Anterior cingulate cortex (tissue), 58 donors: Measurements from ENCODE around the gene ADAMTS19.

ENCODE experiments used
- DNase-seq, 58 donors: peaks; one replicate each; lab custom pipeline; 2025; lab: John Stamatoyannopoulos, UW

Gene ADAMTS19

DNA sequence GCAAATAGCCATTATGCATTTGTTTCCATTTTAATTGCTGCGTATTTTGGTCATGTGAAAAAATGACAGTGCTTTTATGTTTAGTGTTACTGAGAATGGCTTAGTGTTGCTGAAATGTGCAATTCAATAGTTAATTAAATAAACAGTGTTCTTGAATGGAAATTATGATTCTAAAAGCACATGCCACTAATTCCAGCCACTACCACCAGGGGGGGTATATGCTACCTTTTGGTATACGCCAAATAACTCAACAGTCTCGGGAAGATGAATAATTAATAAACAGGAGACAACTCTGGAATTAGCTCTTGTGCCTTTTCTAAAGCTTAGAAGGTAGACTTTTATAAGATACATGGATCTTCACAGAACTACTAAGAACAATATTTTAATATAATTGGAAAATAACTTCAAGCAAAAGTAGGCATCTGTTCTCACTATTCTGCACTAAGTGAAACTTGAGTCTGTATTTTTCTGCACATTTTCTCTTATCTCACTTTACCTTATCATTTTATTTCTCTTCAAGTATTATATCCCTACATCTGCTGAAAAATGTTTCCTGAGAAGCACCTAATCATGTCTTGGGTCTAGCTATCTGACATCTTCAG lies 204.3 kb downstream of the ADAMTS19 start:
- peak in 3 of 58 donors; percentile 1 to 4 (median 3) for DNase-seq

DNA sequence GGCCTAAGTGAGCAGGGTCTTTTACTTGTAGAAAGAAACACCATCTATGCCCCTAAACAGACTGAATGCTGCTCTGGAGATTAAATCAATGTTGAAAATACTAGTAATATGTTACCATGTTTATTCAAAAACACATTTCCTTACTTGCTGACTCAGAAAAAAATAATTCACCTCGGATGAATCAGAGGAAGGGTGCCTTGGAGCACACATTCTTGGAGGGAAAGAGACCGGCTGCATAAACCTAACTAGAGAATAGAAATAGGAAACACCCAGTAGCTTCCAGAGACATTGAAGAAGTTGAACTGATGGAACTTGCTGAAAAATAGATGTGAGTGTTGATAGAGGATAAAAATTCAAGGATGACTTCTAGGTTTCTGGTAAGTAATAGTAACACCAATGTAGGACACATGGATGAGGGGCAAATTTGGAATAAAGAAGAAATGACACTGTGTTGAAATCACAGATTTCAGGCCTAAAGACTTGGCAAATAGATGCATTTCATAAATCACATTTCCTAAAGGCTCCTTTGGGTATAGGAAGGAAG lies 210.9 kb downstream of the ADAMTS19 start:
- DNase-seq: no peak

DNA sequence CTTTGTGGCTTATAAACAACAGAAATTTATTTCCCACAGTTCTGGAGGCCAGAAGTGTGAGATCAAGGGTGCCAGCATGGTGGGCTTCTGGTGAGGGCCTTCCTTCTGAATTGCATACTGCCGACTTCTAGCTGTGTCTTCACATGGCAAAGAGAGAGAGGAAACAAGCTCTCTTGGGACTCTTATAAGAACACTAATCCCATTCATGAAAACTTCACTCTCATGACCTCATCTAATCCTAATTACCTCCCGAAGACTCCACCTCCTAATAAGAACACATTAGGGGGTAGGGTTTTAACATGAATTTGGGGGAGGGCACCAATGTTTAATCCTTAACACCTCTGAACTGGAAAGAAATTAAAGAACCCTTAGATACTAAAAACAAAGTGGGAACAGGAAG lies 211.9 kb downstream of the ADAMTS19 start:
- no peak for DNase-seq

DNA sequence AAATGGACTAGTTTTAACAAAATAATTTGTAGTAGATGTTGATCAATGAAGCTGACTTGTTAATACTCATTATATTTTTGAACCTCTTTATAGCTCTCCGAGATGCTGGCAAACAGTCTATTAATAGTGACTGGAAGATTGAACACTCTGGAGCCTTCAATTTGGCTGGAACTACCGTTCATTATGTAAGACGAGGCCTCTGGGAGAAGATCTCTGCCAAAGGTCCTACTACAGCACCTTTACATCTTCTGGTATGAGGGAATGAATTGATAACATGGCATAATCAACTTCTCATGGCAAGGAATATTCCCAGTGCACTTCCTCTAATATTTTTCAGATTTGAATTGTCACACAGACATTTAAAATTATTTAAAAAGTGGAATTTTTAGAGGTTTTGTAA lies 219.6 kb downstream of the ADAMTS19 start:
- DNase-seq: no peak

DNA sequence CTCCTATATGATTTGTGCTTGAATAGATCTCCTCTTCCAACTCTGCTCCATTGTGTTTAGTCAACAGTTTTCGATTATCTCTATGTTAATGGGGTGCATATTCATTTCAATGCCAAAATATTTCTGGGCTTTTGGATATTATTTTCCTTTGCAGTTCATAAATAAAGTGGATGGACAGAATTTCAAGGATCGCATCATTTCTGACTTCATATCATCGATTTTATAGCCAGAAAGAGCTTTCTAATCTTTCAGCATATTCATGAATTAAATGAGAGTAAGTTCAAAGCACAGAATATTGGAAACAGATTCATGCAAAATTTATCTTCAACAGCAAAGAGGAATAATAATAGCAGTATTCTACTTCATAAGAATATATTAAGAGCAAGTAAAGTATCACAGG lies 227.8 kb downstream of the ADAMTS19 start:
- DNase-seq: no peak

DNA sequence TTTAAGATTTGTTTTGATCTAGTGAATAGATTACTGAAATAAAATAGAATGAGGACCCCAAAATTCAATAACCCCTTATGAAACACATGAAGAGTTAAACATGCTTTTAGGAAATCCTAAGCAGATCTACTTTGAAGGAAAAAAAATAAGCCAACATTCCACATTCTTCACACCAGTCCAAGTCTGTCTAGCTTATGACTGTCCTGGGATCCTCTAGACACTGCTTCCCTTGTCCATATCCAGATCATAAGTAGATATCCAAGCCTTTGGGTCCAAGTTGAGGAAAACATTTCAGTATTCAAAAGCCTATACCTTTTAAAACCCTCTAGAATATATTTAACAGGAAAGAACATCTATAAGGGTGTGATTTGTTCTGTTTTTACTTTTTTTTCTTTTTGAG lies 228.9 kb downstream of the ADAMTS19 start:
- DNase-seq: no peak

DNA sequence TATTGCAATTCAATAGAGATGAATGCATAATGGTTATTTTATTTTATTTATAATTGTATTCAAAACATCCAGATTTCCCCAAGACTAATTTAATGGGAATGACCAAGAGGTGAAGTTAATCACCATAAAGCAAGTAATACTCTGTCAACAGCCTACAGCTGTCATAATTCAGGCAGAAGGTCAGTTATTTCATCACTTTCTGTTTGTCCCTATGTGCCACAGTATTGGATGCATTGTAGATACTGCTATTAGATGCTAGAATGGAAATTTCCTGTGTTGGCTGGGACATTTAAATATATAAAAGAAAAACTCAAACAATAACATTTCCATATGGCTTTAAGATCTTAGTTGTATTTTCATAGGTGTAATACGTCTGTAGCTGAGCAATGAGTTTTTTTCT lies 231.1 kb downstream of the ADAMTS19 start:
- no peak for DNase-seq

DNA sequence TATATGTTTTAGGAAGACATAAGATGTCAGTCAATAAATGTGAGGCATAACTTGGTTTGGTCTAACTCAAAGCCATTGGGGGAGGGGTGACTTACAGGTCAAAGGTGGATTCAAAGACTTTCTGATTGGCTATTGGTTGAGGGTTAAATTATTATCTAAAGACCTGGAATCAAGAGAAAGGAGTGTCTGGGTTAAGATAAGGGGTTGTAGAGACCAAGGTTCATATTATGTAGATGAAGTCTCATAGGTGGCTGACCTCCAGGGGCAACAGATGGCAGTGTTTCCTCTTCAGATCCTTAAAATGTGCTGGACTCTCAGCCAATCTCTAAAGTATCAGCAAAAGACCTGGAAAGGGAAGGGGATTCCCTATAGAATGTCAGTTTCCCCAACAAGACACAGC lies 236.5 kb downstream of the ADAMTS19 start:
- no peak for DNase-seq

DNA sequence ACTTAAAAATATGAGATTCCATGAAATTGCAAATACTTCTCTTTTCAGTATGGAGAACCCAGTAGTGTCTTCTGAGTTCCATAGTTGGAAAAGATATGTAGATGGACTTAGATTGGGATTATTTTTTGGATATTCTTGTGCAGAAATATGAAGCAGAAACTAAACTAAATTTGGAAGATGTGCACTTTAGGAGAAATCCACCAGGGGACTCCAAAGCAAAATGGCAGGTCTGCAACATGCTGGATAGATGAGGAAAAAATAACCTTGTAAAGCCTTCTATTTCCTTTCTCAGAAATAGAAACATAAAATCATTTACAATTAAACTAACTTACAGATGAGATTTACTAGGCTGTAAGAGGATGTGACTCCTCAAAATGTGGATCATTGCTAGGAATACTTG lies 238.6 kb downstream of the ADAMTS19 start:
- DNase-seq: no peak

DNA sequence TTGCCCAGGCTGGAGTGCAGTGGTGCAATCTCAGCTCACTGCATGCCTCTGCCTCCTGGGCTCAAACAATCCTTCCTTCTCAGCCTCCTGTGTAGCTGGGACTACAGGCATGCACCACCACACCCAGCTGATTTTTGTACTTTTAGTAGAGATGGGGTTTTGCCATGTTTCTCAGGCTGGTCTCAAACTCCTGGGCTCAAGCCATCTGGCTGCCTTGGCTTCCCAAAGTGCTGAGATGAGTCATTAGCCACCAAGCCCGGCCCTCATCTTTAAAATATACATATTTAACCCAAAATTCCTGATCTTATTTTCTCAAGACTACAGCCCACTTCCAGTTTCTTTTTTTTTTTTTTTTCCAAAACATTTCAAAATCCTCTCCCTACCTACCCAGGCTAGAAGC lies 256.1 kb downstream of the ADAMTS19 start:
- peak in 8 of 58 donors; percentile 1 to 8 (median 2) for DNase-seq

DNA sequence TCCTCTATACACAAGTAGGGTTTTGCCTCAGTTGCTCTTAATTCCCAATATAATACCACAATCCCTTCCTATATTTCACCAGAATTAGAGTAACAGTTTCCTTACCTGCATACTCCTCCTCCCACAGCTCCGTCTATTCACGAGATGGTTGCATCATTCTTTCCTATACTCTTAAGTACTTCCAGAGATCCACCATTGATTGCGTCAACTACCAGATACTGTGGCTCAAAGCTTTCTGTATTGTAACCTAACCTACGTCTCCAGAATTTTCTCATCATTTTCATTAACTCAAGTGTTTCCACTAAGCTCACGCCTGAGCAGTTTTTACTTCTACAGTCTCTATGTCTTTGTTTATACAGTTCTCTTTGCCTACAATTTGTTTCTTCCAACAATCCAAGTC lies 256.6 kb downstream of the ADAMTS19 start:
- no peak for DNase-seq

DNA sequence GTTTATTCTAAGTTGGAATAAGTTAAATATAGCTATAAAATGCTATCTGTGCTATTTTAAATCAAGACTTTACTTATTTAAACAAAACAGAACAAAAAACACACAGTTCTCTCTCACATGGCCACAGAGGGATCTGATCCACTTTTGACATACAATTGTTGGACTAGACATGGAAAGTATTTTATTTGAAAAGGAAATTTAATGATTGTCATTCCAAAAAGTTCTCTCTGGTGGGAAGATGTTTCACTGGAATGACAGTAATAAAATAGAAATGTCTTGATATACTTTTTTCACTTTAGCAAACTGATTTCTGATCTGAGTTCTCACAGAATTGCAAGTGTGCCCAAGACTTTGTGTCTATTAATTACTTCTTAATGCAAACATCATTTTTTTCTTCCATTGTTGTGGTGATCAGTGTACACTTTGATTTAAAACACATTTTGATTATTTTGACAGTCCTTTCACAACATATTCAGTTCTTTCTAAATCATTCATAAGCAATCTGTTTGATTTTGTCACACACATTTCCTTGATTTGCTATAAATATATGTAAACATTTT lies 257.7 kb downstream of the ADAMTS19 start:
- no peak for DNase-seq

DNA sequence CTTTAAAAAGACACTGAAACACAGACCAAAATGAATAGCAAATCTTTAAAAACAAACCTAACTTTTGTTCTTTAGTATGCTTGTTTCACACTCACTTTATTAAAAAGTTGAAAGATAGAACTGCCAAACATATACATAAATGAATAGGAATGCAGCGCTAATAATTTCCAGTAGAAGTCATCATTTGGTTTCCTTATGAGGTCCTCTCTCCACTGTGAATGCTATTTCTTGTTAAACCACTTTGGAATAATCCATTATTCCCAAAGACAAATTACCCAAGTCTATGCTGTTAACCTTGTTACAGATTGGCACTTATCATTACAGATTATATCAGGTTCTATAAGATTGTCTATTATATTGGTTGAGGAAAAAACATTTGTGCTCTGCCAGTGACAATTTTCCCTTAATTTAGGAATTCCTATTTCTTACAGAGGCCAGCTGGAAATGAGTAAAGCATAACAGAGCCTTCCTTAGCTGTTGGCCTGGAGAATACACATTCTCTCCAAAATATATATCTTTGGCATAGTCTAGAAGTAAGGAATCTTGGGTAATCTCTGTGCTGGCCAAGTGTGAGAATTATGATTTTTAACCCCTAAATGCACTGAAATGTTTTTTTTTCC lies 258.5 kb downstream of the ADAMTS19 start:
- no peak for DNase-seq

DNA sequence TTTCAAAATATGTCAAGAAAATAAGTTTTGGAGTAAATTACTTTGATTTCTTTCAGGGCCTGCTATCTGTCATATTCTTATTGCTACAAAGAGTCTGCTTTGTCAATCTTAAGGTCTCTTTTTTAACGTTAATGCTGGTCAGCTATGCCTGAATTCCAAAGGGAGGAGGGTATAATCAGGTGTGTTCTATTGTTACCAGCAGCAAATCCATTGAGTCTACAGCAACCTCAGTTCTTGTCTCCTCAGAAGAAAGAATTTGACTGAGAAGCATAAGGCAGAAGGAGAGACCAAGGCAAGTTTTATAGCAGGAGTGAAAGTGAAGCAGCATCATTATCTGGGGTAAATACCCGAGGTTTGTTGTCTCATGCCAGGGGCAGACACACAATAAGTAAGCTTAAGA lies 264.1 kb downstream of the ADAMTS19 start:
- no peak for DNase-seq

DNA sequence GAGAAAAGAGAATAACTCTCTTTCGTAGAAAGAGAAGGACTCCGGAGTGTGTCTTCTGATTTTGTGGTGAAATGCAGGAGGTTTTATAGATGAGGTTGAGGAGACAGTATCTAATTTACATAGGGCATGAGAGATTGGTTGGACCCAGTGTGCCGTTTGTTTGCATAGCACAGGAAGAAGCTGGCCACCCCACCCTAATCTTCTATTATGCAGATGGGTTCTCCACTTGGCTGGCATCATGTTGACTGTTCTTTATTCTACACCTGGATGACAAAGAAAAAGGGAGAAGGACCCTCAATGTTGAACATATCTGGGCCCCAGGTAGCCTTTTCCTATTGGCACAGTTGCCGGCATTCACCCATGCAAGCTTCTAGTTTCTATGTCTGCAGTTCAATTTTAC lies 264.5 kb downstream of the ADAMTS19 start:
- DNase-seq: no peak

DNA sequence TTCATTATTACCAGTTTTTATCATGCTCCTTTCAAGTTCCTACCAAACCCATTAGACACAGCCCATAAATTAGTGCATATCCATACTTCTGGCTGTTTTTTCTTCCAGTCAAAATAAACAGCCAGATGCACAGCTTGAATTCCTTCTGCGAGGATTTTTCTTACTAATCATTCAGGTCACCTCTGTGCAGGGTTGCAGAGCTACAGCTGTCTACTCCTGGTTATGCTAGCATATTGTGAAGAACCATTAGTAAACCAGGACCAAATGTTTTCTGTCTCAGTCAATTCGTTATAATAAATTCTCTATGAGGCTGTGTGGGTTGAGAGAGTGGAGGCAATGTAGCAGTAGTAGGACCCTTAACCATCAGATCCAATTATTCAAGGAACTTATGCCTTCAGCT lies 279.7 kb downstream of the ADAMTS19 start:
- DNase-seq: no peak

DNA sequence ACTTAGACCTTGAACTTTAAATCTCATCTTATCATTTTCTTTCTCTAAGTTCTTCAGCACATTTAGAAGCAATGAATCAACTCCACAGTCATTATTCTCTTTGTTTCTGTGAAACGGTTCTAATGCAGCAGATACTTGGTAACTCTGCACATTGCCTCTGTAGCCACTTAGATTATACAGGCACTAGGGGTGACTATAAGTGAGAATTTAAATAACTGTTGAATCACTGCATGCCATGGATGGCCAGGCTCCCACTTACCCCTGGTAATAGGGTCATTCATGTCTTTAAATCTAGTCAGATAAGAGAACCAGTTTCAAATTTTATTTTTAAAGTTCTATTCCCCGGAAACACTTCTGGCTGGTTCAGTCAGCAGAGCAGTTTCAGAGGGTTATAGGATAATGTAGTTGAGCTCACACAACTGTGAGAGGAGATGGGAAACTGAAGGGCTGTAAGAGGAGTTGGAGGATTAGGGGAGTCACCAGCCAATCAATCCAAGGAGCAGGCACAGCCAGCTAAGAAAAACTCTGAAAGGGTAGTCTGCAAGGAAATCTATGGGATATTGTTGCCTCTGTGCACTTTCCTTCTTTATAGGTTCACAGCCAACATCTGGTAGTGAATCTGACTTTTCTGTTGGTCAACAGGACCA lies 283.6 kb downstream of the ADAMTS19 start:
- no peak for DNase-seq

DNA sequence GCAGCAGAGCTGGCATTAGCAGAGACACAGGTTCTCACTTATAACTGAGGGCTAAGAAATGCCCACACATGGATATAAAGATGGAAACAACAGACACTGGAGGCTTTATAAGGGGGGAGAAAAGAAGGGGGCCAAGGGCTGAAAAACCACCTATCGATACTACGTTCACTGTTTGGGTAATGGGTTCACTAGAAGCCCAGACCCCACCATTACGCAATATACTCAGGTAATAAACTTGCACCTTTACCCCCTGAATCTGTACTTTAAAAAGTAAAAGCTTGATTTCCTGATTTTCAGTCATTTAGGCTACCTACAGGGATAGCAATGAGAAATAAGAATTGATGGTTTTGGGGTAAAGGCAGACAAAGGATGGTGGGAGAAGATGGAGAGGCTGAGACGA lies 285.9 kb downstream of the ADAMTS19 start:
- no peak for DNase-seq

DNA sequence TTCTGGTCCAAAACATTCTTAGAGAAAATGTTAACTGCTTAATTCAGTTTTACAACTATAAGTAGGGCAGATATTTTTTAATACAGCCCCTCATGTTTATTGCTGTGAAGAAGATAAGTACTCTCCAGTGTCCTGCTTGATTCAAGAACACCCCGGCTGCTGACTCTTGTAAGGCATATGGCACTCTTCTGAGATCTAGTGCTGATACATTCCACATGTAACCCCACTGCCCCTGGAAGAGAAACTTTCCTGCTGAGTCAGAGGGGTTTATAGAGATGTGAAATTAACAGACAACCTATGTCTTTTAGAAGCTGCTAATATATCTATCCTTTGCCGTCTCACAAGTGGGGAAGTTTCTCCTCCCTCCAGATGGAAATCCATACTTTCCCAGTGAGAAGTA lies 286.8 kb downstream of the ADAMTS19 start:
- no peak for DNase-seq

DNA sequence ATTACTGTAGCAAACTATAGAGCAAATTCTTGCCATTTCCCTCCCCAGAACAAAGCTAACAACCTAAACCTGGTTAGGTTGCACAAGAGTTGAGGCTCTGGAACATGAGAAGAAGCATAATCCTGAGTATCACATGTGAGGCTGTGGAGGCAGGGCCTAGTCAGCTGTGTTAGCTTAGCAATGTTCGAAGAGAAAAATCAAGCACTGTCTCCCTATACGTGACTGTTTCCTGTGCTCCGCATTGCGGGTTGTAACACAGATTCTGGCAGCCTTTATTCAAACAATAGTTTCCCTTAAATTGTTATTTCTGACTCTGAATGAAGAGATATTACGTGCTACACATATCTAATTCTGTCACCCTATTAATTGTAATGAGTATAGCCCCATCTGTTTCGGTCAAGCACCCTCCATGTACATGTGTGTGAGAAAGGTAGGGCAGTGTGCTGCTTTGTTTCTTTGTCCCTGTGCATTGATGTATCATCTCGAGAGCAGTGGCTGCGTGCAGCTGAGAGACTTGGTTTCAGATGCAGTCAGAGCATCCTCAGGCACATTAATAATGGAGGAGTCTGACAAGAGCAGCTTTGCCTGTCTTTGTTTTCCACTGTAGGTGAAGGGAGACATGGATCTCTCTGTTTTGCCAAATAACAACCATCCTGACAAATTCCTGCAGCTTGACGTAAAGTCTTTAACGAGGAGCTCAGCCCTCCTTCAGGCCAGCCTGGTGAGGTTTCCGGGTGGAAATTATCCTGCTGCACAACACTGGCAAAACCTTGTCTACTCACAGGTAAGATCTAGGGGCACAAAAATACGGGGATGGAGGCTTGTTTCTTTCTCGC lies 287.7 kb downstream of the ADAMTS19 start, which contains the start of gene MINAR2:
MINAR2 (plus strand) TSS at position 523 of the 836 bp plus-strand sequence; CDS start at position 620, 97 bp downstream.
- no peak for DNase-seq
